ENCODE results near the gene IGF1.

The IGF1 gene

DNA sequence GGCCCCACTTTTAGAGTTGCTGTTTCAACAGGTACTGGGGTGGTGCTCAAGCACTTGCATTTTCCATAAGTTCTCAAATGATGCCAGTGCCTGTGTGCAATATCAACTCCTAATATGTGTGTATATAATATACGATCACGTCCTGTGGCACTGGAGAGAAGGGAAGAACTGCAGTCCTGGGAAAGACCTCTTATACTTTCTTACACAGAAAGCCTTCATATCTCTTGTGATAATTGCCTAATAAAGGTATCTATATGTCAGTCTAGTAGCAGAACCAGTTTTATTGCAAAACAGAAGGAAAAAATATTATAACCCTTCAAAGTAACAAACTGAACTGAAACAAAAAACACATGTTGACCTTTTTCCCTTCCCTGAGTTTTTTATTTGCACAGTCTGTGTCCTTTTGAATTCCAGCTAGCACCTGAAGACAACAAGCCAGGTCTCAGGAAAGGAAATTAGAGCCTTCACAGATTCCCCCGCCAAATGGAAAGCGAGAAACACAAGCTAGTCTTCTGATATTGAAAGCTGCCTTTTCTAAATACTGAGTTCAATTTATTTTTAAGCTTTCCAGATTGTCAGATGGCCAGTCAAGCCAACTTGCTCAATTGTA lies 44.4 kb downstream of the IGF1 start:
- TF ChIP-seq, protein P1, sequence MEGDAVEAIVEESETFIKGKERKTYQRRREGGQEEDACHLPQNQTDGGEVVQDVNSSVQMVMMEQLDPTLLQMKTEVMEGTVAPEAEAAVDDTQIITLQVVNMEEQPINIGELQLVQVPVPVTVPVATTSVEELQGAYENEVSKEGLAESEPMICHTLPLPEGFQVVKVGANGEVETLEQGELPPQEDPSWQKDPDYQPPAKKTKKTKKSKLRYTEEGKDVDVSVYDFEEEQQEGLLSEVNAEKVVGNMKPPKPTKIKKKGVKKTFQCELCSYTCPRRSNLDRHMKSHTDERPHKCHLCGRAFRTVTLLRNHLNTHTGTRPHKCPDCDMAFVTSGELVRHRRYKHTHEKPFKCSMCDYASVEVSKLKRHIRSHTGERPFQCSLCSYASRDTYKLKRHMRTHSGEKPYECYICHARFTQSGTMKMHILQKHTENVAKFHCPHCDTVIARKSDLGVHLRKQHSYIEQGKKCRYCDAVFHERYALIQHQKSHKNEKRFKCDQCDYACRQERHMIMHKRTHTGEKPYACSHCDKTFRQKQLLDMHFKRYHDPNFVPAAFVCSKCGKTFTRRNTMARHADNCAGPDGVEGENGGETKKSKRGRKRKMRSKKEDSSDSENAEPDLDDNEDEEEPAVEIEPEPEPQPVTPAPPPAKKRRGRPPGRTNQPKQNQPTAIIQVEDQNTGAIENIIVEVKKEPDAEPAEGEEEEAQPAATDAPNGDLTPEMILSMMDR (IDR thresholded peaks at IDR 0.05; ENCODE audit: insufficient read depth, low read length, missing control alignments) = no peak
- POLR2A ChIA-PET = no interaction called here
- no peak for DNase-seq (ENCODE audit: low read depth, low spot score)
- no peak overlapping the region for H3K4me3 ChIP-seq (ENCODE audit: low read depth, low read length)
- CTCF ChIA-PET = no interaction called here

DNA sequence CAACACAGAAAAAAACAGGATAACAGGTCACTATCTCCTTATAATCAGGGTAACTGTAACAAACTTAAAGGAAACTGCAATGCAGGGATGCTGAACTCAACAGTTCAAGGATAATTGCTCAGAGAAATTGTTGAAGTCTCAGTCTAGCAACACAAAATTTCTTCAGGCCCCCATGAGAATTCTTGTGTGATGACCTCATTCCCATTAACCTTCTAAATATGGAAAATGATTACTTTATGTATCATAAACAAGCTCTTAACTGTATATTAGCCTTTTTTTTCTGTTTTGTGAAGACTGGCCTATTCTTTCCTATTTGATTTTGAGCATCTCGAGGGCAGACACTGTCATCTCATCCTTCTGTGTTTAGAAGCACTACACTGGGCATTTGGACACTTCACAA lies 47.1 kb downstream of the IGF1 start:
- no peak for DNase-seq (ENCODE audit: low read depth, low spot score)
- POLR2A ChIA-PET = no interaction called here
- no peak overlapping the region for H3K4me3 ChIP-seq (ENCODE audit: low read depth, low read length)
- CTCF ChIA-PET = no interaction called here
- TF ChIP-seq, protein P1 (IDR thresholded peaks at IDR 0.05; ENCODE audit: insufficient read depth, low read length, missing control alignments) = no peak

DNA sequence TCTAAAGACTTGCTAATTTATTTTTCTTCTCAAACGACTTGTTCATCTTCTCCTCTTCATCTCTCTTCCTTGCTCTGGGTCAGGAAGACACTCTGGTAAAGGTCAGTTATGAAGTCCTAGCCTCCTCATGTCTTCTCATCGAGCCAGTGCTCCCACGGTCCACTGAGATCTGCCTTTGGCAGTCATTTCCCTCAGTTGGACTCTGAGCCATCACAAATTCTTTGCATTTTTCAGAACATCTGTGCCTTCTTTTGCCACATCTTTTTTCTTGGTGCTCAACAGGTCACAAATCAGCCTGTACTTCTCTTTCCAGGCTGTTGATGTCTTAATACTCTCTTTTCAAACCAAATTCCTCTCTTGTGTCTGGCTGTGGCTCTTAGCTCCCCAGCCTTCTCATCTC lies 49.7 kb downstream of the IGF1 start:
- TF ChIP-seq, protein P1 (IDR thresholded peaks at IDR 0.05; ENCODE audit: insufficient read depth, low read length, missing control alignments) = no peak
- DNase-seq (ENCODE audit: low read depth, low spot score) = no peak
- CTCF ChIA-PET = interaction anchor here (0.8 kb wide), 1 partner anchor 53 kb away, joined by 4 read pairs; no protein-coding TSS in a partner anchor
- no peak overlapping the region for H3K4me3 ChIP-seq (ENCODE audit: low read depth, low read length)
- POLR2A ChIA-PET = no interaction called here

DNA sequence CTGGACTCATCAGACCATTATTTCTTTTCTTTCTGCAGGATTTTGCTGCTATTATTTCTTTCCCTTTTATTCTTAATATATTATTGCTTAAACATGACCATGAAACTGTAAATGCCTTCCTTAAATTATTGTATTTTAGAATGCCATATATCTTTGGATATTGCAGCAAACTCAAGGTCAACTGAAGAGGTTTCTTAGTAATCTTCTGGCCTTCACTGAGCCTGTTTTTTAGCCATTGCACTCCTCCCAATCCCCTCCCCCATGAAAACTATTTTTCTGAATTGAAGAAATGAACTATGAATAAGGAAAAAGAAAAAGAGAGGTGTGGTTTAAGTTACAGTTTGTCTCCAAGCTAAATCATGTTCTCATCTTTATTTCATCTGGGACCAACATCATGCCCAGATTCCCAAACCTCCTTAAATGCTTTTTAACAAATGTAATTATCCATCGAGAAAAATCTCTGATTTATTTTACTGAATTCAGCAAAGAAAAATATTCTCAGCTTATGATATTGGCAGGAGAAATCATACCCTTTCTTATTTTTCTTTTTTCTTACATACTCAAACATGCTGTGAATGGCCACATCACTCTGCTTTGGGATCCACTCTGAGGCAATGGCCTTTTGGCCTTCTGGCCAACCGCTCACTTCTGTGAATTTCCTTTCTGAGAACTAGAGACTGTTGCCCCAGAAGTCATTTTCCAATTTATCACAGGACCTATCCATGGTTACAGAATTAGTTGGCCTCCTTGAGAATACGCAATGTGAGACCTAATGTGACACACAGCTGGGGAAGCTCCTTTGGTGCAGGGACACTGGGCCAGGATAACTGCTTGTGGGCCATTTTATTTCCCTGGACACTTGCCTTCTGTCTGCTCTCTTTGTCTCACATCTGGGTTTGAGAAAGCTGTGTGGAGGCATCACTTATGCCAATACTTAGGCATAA lies 50.9 kb downstream of the IGF1 start:
- POLR2A ChIA-PET = no interaction called here
- no peak for DNase-seq (ENCODE audit: low read depth, low spot score)
- H3K4me3 ChIP-seq (ENCODE audit: low read depth, low read length) = no peak overlapping the region
- CTCF ChIA-PET = interaction anchor here (0.8 kb wide), 1 partner anchor 54 kb away, joined by 4 read pairs; no protein-coding TSS in a partner anchor
- TF ChIP-seq, protein P1 (IDR thresholded peaks at IDR 0.05; ENCODE audit: insufficient read depth, low read length, missing control alignments) = no peak

DNA sequence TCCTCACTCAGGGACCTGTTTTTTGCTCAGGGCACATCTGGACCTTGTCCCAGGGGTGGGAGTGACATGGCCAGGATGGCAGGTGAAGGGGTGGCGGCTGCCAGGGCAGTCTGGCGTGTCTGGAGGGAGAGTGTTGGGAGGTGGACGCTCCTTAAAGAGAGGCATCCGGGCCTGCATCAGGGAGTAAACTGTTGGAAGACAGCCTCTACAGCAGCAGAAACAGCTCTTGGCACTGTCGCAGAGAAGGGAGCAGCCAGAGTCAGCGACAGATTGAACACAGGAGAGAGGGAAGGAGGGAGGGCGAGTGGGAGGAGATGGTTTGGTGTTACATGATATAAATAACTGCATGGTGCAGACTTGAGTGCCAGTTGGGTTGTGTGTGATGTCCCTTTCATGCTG lies 52.8 kb downstream of the IGF1 start:
- TF ChIP-seq, protein P1 (IDR thresholded peaks at IDR 0.05; ENCODE audit: insufficient read depth, low read length, missing control alignments) = no peak
- DNase-seq (ENCODE audit: low read depth, low spot score) = no peak
- no peak overlapping the region for H3K4me3 ChIP-seq (ENCODE audit: low read depth, low read length)
- POLR2A ChIA-PET = no interaction called here
- CTCF ChIA-PET = no interaction called here
